GM18508 (cell line): ENCODE data around the gene RFX2.

ENCODE experiments used
- ATAC-seq: cut with Tn5 transposase; IDR thresholded peaks from one replicate; pipeline ENCODE4 v1.9.1; 2021; ENCODE audit warnings: moderate number of reproducible peaks; ENCODE audit not compliant: insufficient read depth, unreplicated experiment

Gene RFX2

GRCh38 chr19:6062274-6062673 lies 48.0 kb downstream of the RFX2 start:
- ATAC-seq: no peak

GRCh38 chr19:6061376-6062130 lies 48.7 kb downstream of the RFX2 start:
- ATAC-seq: no peak

- ATAC-seq: no peak
Observed at GRCh38 chr19:6060600-6061375, 49.5 kb downstream of the RFX2 start.

GRCh38 chr19:6059988-6060599 lies 50.2 kb downstream of the RFX2 start:
- ATAC-seq: no peak

- no peak for ATAC-seq
Observed at GRCh38 chr19:6059396-6059947, 50.8 kb downstream of the RFX2 start.

- ATAC-seq: no peak
Observed at GRCh38 chr19:6058518-6059201, 51.6 kb downstream of the RFX2 start.

- ATAC-seq: no peak
Observed at GRCh38 chr19:6057651-6058517, 52.4 kb downstream of the RFX2 start.

- ATAC-seq: no peak
Observed at GRCh38 chr19:6056801-6057650, 53.3 kb downstream of the RFX2 start.

GRCh38 chr19:6056282-6056741 lies 54.0 kb downstream of the RFX2 start:
- no peak for ATAC-seq

- no peak for ATAC-seq
Observed at GRCh38 chr19:6055013-6055795, 55.1 kb downstream of the RFX2 start.

GRCh38 chr19:6048793-6049405 lies 61.4 kb downstream of the RFX2 start:
- no peak for ATAC-seq

- ATAC-seq: no peak
Observed at GRCh38 chr19:6048348-6048747, 62.0 kb downstream of the RFX2 start.

- ATAC-seq: no peak
Observed at GRCh38 chr19:6047741-6048251, 62.5 kb downstream of the RFX2 start.

GRCh38 chr19:6047256-6047655 lies 63.0 kb downstream of the RFX2 start:
- no peak for ATAC-seq

GRCh38 chr19:6045108-6045507 lies 65.2 kb downstream of the RFX2 start:
- ATAC-seq: no peak

- no peak for ATAC-seq
Observed at GRCh38 chr19:6044056-6044805, 66.1 kb downstream of the RFX2 start.
